Stimulated activated CD8-positive, alpha-beta memory T cell treated with anti-CD3 and anti-CD28 coated beads, Interleukin-15, amount 100 ng/mL, for 1 hour (primary cell): ENCODE results near the gene CAPN13.

Experiments
- DNase-seq: peaks from one replicate; pipeline ENCODE4 v3.0.0-alpha.2; 2020; ENCODE audit warnings: low read depth

Gene CAPN13

DNA sequence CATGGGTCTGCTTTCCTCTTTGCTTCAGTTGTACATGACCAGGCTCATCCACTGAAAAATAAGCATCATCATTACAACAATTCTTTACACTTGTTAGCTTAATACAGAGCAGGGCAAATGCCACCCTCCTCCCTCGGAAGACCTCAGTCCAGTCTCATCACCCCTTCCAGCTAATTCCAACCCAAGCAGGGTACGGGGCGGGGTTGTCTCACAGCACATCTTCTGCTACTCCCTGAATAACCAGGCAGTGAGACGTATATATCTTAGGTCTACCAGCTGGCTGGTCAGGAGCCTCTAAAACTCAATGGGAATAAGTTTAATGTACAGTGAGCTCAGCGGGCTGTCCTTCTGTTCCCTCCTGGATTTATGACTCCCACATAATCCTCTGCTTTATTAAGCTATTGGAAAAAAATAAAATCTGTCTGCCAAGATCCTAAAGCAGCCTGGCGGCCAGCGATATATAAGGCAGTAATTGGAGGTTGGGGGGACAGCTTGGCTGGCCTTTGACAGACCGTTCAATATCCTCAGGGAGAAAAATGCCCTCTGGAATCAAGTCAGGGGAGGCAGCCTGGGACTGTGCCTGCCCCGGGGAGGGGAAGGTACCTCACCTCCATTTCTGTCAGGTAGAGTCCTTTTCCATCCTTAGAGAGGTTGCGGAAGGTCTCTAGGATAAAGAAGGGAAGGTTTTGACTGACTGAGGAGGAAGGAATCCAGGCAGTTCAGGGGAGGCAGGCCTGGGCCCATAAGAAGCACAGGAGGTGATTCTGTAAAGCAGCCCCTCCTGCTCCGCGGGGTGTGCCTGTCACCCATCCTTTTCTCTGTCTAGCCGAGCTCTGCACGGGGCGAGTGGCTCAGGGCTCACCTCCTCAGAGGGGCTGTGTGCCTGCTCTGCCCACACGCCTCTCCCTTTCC is 76.3 kb downstream of the CAPN13 start:
- DNase-seq = no peak

DNA sequence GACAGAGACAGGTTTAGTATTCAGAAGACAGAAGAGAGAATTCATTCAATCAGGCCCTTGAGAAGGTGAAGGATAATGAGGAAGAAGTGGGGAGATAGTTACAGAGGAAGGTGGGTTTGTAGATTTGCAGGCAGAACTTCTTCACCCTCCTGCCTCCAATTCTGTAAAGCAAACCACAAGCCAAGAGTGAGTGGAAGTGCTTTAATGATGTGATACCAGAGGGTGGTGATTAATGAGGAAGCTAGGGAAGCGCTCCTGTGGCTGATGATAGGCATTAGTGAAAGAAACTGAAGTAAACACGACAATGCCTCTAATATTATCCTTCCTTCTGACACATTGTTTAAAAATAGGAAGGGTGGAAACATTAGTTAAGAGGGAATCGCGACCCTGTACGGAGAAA is 78.2 kb downstream of the CAPN13 start:
- no peak for DNase-seq

DNA sequence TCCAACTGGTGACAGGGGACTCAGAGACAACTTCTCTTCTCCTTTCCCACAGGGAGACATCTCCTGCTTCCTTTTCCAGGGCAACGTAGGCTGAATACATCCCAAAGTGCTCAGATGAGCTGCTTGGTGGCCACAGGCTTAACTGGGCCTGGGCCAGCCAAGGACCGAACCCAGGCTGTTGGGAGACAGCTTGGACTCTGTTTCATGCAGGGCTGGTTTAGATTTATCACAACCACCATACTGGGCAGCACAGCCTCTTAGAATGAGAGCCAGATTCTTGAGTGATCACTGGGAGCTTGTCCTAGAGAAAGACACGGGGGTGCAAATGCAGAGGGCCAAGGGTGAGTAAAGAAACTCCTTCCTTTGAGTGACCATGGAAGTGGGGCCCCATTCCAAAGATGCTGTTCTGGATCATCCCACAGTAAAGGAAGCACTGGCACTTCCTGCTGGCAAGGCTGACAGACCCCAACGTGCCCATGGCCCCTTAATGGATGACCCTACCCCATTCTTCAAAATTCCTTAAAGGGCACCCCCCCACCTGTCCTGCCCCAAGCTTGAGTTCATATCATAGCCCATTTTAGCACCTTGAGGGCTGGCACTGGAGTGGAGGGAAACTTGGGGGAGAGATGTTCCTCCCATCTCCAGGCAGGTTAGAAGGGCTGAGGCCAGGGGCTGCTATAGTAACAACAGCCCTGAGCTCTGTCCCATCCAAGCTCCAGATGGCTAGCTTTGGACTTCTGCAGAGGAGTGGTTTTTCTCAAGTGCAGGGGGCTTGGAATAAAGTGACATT is 84.1 kb downstream of the CAPN13 start:
- no peak for DNase-seq

DNA sequence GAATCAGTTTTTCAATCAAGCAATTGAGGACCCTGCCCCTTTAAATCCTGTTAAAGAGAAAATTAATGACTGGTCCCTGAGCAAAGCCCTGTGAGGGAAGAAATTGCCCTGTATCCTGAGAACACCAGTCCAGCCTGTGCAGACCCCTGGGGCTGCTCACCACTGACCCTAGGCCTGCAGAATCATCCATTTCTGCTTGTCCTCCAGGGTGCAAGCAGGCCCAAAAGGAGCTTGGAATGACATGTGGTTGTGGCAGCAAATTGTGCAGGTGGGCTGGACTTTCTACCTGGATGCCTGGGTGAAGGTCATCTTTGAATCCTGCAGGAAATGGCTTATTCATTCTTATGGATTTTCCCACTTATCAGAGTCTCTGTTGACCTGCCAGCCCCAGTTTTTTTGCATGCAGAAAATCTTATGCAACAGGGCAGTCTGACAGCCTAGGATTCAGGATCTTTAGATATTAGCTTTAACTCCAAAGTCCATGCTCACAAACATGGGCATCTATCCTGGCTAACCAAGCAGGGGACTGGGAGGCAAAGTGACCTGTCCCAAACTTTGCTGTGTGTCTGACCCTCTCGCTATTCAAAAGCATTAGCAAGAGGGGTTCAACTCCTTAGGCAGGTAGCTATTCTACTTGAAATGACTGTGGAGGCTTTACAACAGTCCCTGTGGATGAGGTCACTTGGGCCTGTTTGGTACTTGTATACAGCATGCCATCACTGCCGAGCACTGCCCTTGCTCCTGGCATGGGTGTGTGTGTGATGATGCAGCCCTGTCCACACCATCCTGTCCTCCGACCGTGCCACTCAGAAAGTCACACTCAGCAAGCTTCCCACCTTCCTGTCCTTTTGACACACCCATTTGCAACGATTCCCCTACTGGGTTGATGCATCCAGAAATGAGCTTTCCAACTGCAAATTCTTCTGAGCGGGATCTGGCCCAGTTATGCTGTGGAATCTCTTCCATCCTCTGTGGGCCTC is 85.3 kb downstream of the CAPN13 start:
- no peak for DNase-seq

DNA sequence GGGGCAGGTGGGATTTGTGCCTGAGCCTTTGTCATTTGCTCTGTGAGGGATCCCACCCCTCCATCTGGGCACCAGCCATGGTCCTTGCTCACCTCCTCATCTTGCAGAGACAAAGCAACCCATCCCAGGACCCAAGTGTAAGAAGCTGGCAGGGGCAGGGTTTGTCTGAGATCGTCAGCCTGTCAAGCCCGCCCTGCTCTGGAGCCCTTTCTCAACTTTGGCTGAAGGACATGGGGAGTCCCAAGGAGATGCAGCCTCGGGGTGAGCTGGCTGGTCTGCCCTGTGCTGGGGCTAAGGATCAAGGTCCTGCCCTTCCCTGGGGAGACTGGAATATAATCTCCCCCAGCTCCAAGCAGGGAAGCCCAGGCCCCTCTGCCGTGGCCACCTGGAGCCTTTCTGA is 86.0 kb downstream of the CAPN13 start:
- no peak for DNase-seq

DNA sequence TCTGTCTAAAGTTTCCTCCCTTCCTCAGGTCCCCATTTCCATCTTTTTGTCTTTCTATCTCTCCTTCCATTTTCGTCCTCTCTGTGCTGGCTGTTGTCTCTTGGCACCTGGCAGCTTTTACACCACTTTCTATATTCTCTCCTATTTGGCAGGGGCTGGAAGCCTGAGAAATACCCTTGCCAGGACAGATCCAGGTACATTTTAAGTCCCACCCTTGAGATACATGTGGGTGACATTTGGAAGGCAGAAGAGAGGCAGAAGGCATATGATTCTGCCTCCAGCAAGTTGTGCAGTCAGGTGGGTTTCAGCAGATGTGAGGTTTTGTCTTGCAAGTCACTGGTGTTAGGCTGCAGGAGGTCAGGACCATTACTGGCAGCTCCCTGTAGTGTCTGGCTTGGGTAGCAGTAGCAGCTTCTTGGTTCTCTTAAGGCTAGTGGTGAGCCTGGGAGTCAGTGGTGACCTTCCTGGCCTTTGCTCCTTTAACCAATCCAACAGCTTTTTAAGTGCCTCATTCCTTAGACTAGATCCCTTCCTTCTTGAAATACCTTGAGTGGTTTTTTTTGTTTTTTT is 90.1 kb downstream of the CAPN13 start:
- no peak for DNase-seq

DNA sequence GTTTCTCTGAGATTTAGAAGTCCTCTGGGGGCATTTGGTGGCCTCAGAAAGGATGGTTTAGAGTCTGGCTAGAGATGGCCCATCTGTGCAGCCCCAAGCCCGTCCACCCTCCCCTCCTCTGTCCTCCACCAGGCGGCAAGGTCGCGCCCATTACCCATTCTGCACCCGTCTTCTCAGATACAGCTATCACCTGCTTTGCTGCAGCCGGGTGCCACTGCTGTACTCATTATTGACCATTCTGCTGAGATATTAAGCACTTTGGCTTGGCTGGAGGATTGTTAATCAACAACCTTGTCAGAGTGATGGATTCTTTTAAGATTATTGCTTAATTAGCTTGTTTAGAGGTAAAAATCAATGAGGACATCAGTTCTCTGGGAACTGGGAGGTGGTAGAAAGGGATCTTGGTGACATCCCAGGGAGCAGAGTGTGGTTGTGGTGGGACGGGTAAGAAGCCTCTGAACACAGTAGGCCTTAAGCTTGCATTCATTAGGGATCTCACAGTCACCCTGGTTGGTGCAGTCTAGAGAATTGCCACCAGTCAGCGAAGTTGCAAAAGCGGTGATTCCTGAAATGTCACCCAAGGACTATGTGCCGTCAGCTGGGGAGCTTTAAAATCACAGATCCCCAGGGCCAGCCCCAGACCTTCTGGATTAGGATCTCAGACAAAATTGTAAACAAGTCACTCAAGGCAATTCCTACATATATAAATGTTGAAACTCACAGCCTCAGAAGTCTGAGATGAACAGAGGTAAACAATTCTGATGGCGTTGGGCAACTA is 90.9 kb downstream of the CAPN13 start:
- DNase-seq = no peak

DNA sequence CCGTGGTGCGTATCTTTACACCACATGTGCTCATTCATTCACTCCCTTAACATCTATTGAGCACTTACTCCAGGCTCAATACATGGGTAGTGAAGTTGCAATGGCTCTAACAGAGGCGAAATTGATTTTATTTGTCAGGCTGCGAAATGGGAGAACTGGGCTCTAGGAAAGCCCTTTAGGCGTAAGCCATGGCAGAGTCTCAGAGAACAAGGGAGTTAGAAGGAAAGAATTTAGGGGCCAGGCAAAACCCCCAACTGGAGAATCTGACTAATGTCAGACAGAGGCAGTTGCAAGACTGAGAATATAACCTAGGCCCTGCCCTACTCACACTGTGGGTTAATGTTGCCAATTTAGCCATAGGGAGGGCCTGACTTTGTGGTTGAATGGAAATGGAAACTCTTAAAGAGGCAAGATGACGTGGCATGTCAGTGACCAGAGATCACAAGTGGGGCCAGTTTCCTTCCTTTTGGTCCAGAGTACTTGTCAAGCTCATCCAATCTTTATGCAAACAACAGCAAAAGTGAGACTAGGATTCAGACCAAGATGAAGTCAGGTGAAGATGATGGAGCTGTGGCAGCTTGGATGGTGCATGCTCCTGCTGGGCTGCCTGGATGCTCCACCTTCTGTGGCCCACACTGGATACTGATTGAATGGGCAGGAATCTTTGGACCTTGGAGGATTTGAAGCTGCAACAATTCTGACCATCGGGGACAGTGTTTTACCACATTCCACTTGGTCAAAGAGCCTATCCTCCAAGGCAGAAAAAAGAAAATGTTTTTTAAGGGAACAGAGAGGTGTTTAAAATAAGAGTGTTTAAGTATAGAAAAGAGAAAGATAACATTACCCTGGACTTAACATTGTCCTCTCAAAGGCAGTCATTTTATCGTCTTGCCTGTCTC is 92.2 kb downstream of the CAPN13 start:
- DNase-seq = no peak

DNA sequence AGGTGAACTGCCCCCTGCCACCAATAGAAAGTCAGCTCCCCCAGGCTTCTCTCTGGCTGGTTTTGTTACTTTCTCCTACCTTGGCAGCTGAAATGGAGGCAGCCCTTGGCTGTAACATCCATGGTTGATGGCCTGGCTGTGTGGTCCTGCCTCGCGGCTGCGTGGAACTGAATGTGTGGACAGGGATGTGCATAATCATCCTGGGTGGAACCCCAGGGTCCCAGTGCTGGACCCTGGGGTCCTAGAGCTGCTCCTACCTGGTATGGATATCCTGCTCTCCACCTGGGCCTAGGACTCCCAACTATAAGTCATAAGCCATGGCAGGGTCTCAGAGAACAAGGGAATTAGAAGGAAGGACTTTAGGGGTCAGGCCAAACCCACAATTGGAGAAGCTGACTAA is 93.5 kb downstream of the CAPN13 start:
- DNase-seq = no peak

DNA sequence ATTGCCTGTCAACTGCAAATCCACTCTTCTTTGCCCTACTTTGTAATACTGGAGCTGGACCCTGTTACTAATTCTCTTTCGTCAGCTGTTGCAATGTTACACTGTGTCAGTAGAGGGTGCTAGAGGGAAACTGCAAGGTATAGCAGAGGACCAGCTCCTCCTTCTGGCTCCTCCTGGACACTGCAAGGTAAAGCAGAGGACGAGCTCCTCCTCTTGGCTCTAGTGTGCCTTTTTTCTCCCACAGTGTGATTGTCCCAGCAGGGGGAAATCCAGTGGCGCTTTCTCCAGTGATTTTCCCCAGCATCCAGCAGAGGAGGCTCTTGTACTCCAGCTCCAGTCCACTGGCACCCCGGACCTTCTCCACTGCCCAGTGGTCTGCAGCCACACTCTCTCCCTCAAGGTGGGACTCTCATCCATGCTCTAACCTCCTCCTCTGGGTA is 95.6 kb downstream of the CAPN13 start:
- peak; percentile 68 for DNase-seq

DNA sequence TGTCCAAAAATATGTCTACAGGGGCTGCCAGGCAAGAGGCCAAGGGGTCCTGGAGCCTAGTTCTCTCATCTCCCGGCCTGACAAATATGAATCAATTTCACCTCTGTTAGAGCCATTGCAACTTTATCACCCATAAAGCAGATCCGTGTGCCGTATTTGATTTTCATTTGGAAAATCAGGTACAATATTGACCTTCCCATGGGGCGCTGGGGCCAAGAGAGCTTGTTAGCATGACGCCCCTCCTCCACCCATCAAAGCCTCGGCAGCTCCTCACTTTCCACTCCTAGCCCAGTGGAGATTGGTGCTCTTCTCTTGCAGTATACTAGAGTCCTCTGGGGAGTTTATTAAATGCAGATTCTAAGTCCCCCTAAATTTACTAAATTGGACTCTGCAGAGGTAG is 96.8 kb downstream of the CAPN13 start:
- no peak for DNase-seq

DNA sequence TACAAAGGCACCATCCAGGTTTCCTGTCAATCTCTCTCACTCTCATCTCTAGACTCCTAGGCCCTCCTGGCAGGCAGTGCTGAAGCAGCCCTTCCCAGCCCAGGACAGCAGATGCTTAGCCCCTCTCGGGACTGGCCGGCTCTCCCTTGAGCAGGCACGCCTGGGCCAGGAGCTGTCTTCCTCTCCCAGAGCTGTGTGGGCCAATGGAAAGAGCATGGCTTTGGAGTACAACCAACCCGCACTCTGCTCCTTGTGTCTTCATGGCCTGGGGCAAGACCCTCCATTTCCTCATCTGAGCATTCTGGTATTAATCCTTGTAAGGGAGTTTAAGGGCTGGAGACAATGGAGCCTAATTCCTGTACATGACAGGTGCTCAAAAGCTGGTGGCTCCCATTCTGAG is 97.2 kb downstream of the CAPN13 start:
- DNase-seq = no peak

DNA sequence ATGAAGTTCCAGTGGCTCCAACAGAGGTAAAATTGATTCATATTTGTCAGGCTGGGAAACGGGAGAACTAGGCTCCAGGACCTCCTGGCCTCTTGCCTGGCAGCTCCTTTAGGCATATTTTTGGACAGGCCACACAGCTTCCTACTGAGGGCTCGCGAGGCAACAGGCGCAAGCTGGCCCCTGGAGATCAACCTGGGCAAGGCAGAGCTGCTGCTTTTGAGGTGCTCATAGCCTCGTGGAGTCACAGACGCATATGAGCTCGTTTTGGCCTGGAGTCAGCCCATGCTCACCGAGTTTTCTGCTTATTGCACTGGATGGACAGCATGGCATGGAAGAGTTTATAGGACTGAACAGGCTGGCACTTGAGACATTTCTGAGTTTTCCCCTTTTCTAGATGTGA is 97.7 kb downstream of the CAPN13 start:
- DNase-seq = no peak

DNA sequence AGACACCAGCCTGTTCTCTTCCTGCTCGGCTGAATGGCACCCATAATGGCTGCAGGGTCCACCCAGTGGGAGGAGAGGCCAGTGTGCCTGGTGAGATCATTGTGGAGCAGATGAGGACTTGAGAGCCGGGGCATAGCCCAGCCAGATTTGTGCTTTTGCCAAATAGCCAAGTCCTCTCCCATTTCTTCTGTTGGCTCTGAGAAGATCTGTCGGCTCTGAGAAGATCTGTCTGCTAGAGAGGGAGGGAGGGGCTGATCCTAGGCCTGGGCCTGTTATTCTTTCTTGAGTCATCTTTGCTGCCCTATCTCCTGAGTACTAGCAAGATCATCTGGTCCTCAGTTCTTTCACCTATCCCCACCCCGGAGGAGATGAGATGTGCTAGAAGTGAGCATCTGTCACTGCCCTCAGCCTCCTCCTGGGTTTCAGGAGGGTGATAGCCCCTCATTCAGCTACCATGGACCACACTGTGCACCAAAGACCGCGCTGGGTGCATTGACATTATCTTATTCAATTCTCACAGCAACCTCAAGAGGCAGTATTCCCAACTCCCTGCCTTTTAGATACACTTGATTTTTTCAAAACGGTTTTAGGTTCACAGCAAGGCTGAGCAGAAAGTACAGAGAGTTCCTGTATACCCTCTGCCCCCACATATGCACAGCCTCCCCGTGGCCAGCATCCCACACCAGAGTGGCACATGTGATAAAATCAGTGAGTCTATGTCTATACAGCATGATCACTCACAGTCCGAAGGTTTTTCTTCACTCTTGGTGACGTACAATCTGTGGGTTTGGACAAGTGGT is 98.6 kb downstream of the CAPN13 start:
- DNase-seq = no peak

DNA sequence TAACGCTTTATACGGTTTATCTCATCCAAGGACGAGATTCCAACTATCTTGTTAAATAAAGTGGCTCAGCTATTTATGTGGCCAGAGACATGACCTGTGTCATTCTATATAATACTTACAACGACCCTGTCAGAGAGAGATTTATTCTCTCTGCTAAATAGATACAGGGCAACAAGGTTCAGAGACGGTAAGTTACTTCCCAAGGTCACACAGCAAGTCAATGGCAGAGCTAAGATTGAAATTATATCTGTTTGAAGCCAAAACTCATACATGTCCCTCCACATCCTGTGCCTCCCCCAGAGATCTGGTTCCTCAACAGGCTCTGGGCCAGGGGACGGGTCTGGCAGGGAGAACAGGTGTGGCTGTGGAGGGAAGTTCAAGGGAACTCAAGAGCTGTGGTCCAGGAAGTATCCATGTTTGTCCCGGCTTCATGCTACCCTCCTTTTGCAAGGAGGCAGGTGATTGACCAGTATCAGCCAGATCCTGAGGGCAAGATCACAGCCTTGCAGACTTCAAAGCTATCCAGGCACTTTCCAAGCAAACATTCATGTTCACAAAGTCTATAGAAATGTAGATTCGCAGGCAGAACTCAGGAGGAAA is 99.8 kb downstream of the CAPN13 start:
- no peak for DNase-seq

DNA sequence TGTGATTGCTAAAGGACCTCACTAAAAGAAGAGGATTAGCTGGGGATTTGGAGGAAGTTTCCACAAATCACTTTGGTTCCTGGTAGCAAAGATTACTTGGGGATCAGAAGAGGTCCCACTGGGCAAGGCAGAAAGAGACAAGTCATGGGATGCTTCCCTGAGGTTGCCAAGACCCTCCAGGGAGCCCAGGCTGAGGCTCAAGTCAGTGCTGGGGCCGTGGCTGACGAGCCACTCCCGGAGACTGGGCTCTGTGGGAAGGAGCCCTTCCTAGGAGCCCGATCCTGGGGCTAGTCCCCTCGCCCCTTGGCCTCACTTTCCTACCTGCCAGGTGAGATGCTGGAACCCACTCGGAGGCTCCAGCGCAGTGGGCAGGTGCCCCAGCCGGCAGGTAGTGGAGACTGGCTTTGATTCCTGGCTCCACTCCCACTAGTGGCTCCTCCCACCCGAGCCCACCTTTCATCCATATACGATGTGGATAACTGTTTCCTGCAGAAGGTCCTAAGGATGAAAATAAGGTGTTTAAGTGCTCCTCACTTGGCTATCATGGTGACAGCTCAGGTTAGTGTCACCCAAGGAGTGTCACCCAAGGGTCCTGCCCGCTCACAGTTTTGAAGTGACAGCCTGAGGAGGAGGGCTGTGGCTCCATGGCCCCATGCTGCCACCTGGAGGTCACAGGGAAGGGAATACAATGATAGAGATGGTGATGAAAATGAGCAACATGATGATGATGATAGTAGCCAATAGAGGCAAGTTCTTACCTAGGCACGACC is 100.5 kb downstream of the CAPN13 start:
- peak; percentile 52 for DNase-seq

DNA sequence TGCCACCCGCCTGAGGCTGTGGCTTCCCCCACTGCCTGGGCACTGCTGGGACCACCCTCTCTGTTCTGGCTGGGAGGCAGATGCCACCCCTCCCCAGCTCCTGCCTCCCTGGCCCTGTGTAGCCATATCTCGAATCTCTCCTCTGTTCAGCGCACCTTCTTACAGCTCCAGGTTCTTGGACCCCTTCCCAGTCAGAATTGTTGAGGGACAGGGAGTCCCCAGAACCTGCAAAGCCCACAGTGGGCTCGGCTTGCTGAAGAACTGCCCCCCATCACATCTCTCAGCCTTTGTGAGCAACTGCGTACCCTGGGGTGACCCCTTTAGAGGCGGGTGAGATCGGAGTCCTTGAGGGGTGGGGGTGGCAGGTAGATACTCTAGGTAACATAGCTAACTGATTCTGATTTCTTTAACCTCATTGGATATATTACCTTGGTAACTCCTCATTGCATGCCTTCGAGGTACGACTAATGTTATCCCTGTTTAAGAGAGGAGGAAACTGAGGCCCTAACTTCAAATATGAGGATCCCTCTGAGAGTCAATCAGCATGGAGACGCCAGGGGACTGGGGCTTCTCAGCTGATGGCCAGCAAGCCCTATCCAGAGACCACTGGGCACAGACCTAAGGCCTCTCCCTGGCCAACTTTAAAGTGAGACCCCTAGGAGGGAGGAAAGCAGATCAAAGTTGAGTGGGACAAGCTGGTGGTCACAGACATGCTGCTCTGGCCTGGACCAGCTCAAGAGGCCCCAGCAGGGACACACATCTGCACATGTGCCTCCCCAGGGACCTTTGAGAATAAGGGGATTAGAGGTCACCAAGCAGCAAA is 101.3 kb downstream of the CAPN13 start:
- DNase-seq = no peak
